GM12873 (cell line): ENCODE data around the gene C10orf95.

Experiments used
- CTCF ChIP-seq: IDR thresholded peaks from 2 replicates; pipeline ENCODE4 v1.5.1; 2012; ENCODE audit warnings: low read depth, mild to moderate bottlenecking, moderate library complexity, low read length, control low read depth; ENCODE audit not compliant: insufficient read depth; ENCODE audit errors: missing control alignments

C10orf95 gene

GRCh38 chr10:102485093-102485784 lies 33.9 kb upstream of the C10orf95 start:
- no peak for TF ChIP-seq CTCF

DNA sequence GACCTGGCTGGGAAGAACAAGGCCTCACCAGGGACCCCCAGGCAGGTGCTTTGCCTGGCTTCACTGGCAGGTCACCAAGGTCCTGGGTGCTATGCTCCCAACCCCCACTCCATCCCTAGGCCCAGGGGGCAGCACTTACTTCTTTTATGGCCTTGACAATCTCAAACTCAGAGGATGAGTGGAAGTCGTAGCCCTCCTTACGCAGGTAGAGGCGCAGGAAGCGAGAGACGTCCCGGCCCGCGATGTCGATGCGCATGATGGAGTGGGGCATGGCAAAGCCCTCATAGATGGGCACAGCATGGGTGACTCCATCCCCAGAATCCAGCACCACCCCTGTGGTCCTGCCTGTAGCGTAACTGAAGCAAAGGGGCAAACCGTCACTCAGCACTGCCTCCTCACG lies 32.7 kb upstream of the C10orf95 start:
- TF ChIP-seq CTCF: no peak

DNA sequence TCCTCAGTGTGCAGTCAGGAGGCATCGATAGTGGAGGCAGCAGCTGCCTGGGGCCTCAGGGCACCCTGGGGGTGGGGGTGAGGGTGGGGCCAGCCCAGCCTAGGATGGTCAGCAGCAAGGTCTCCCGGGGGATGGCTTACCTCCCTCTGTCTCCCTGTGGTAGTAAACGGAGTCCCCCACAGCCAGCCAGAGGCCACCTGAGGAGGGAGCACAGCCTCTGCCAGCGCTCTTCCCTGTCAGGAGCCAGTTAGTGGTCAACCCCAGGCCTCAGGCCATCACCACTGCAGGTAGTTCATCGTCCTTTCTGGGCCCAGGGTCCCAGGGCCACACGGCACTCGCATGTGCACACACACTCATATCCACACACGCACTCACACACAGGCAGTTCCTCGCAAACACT lies 29.1 kb upstream of the C10orf95 start:
- no peak for TF ChIP-seq CTCF

- TF ChIP-seq CTCF: no peak
These were observed 28.3 kb upstream of the C10orf95 start for GRCh38 chr10:102479651-102480050.

GRCh38 chr10:102476466-102477141 lies 25.3 kb upstream of the C10orf95 start:
- TF ChIP-seq CTCF: no peak

DNA sequence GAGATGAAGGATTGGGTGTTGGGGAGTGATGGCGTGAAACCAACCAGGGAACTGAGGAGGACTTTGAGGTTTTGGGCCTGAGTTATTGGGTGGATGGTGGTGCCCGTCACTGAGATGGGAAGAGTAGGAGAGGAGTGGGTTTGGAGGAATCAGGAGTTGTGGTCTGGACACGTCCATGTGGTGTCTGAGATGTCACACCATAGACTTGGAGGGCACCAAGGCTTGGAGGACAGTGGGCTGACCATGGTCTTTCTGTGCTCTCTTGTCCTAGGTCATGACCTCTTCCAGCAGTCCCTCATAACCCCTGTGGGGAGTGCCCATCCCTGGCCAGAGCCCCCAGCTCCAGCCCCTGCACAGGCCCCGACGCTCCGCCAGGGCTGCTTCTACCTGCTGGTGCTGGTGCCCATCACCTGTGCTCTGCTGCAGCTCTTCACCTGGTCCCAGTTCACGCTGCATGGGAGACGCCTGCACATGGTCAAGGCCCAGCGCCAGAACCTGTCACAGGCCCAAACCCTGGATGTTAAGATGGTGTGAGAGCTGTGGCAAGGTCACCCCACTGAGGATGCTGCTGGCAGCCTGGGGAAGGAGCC lies 24.2 kb upstream of the C10orf95 start:
- no peak for TF ChIP-seq CTCF
